Measurements from ENCODE around the gene RTN4RL2. TPM values are rescaled to one million over a fixed set of nuclear protein-coding genes. Genes with fewer than 3 reads are reported as not detected.

The RTN4RL2 gene
- total RNA-seq, 1 experiment from 2014 or later = 7.0 TPM

DNA sequence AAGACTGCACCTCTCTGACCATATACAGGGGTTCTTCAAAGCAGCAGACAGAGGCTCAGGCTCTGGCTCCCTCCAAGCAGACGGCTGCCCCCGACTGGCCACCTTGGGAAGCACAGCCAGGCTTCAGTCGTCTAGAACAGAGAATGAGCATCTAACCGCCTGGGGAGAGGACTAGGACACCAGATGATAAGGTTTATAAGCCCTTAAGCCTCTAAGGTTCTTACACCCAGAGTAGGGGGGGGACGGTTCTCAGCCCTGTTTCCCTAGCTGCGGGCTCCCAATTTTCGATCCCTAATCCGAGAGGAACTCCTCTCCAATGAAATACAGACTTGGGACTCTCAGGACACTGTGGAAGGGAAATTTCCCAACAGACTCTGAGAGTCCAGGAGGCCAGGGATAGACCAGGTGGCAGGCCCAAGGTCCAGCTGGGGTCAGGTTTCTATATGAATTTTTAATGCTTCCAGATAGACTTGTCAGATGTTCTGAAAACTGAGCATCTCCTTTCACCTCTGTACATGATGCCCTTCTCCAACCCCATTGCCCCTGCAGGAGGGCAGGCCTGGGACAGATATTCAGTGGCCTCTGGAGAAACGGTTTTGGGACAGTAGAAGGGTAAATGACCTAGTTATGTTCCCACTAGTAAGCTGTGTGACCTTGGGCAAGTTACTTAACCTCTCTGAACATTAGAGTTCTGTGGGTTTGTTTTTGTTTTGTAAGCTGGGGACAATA, 20.2 kb downstream of the RTN4RL2 start:
- Histone ChIP-seq H3K23me2 (ENCODE audit: insufficient read length, low read depth, low read length, poor library complexity, severe bottlenecking) (peaks cover 21% of the 10 kb centered on the region), H3K4me2 (ENCODE audit: insufficient read depth, insufficient read length, low read length) (no peak overlapping the region), H2AFZ (ENCODE audit: low read length) (no peak overlapping the region), H4K91ac (ENCODE audit: insufficient read length, low read depth, low read length) (no peak overlapping the region), H3T11ph (ENCODE audit: low read length) (no peak overlapping the region), H4K8ac (replicated peaks; ENCODE audit: insufficient read length, low read depth, low read length) (no peak overlapping the region), H4K20me1 (ENCODE audit: control insufficient read depth, insufficient read depth, insufficient read length) (no peaks in the 10 kb centered on the region), H2AK5ac (ENCODE audit: insufficient read length, low read length) (no peak overlapping the region), H2BK120ac (ENCODE audit: low read depth, low read length, poor library complexity, severe bottlenecking) (no peak overlapping the region), H3K23ac (ENCODE audit: insufficient read length, low read depth, low read length) (no peak overlapping the region), H3K79me1 (ENCODE audit: insufficient read depth, low read depth, low read length, poor library complexity, severe bottlenecking) (no peaks in the 10 kb centered on the region), H3K18ac (ENCODE audit: insufficient read length, low read depth, low read length) (no peak overlapping the region), H2BK20ac (ENCODE audit: low read depth, low read length, poor library complexity, severe bottlenecking) (no peak overlapping the region), H3K27ac (ENCODE audit: insufficient read length, low read depth, low read length) (no peak overlapping the region), H3K4me1 (ENCODE audit: insufficient read depth, low read length) (0 out of 2 replicates have a peak, but pooled peaks cover under 1% of the 10 kb centered on the region), H3K79me2 (ENCODE audit: insufficient read depth, low read length) (no peaks in the 10 kb centered on the region), H4K5ac (ENCODE audit: insufficient read length, low read depth, low read length) (no peak overlapping the region), H2BK12ac (ENCODE audit: insufficient read length, low read depth, low read length) (no peak overlapping the region), H3K14ac (ENCODE audit: insufficient read depth, low read length) (no peak overlapping the region), H2BK15ac (ENCODE audit: low read depth, low read length) (no peak overlapping the region), H3K27me3 (ENCODE audit: insufficient read depth, low read length) (peaks cover 4% of the 10 kb centered on the region; the same call in 1 of the 2 replicates), H3K9ac (ENCODE audit: extremely low read depth, insufficient read length, low read length) (no peak overlapping the region), H3K4ac (ENCODE audit: low read depth, low read length) (no peak overlapping the region), H3K9me3 (ENCODE audit: control insufficient read depth, low read depth, low read length) (no peaks in the 10 kb centered on the region), H2BK5ac (ENCODE audit: insufficient read length, low read length) (no peak overlapping the region), H3K56ac (ENCODE audit: insufficient read length, low read depth, low read length) (no peak overlapping the region)
- peaks cover 2 to 10% (median 4%) of the 10 kb centered on the region in 3 experiments; a peak in 6 of 7 replicates for H3K36me3 Mint-ChIP-seq (ENCODE audit: insufficient read depth in 1 of 3, low read depth in 3 of 3)
- peak; percentile 87 for DNase-seq
- peaks cover 87% of the 10 kb centered on the region for H3K27me3 Mint-ChIP-seq (ENCODE audit: low read depth)
- H3K4me1 Mint-ChIP-seq = peaks cover 22 to 55% of the 10 kb centered on the region in 2 experiments
- peak overlapping the region in 1 of 2 experiments; percentile 47; a peak in 1 of 5 replicates for H3K4me3 Mint-ChIP-seq
- peak overlapping the region in 1 of 3 experiments; percentile 8; a peak in 1 of 7 replicates for H3K27ac Mint-ChIP-seq
- no peaks in the 10 kb centered on the region; a peak in 2 of 5 replicates for H3K9me3 Mint-ChIP-seq
- TF ChIP-seq, protein P1, sequence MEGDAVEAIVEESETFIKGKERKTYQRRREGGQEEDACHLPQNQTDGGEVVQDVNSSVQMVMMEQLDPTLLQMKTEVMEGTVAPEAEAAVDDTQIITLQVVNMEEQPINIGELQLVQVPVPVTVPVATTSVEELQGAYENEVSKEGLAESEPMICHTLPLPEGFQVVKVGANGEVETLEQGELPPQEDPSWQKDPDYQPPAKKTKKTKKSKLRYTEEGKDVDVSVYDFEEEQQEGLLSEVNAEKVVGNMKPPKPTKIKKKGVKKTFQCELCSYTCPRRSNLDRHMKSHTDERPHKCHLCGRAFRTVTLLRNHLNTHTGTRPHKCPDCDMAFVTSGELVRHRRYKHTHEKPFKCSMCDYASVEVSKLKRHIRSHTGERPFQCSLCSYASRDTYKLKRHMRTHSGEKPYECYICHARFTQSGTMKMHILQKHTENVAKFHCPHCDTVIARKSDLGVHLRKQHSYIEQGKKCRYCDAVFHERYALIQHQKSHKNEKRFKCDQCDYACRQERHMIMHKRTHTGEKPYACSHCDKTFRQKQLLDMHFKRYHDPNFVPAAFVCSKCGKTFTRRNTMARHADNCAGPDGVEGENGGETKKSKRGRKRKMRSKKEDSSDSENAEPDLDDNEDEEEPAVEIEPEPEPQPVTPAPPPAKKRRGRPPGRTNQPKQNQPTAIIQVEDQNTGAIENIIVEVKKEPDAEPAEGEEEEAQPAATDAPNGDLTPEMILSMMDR (conservative IDR thresholded peaks at IDR 0.05) = peak; percentile 83
- no CpG with 5 or more reads among the region's 9 CpGs for WGBS (ENCODE audit: extremely low coverage, insufficient read length, low lambda C conversion rate)
